ENCODE data around the gene ZNF879.

Gene ZNF879
- 13.7 to 21.1 reads per million in 2 experiments for total RNA-seq

DNA sequence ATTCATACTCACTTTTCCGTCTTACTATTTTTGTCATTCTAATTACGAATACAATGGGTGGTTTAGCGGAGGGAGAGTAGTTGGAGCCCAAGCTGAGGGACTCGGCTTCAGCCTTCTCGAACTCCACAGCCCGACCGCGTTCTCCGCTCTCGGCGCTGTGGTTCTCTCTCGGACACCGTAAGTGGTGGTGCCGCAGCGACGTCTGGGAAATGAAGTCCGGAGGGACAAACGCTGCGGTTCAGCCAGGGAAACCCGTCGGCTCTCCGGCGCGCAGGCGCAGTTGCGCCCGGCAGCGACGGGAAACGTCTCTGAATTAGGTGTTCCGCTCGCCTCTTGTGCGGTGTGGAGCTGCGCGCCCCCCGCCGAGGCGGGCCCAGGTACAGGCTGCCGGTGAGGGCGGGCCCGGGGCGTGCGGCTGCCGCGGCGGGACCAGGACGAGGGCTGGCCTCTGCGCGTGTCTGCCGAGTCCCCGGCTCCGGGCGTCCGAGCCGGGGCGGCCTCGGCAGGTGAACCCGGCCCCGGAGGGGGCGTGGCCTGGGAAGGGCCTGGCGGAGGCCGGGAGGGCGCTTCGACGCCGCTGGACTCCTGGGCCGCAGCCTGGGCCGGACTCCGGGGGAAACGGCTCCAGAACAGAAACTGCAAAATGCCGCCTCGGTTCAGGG lies at the start of gene ZNF879:
Gene ZNF879 (plus strand): TSS at position 277 of the 662 bp plus-strand sequence. CDS start 1,201 bp downstream, outside the sequence.
- peak; percentile 90 for DNase-seq (ENCODE audit: low read depth)

DNA sequence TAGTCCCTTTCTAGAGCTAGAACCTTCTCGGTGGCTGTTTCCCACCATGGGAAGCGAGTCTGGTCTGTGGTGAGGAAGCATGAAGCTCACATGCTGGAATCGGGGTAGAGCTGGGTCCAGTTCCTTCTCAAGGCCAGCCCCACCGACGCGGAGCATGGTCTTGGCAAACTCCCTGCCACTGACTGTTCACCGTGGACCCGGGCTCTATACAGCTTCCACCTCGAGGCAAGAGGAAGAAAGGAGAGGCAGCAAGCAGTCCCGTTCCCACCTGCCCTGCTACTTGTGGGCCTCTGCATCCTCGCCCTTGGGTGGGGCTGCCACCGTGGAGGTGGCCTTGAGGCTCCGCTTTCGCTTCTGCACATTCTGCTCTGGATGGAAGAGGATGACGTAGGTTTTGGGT lies 42.2 kb upstream of the ZNF879 start:
- DNase-seq (ENCODE audit: low read depth) = no peak

DNA sequence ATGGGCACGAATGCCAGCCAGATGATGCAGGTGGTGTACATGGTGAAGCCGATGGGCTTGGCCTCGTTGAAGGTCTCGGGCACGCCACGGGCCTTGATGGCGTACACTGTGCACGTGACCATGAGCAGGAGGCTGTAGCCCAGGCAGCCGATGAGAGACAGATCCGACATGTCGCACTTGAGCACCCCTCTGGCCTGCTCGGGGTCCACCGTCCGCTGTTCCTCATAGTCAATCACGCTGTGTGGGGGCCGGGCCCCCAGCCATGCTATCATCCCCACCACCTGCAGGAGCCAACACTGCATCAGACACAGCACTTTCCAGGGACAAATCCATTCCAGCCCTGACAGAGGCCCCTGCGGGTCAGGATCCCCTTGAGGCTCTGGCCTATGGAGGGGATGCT lies 40.7 kb upstream of the ZNF879 start:
- DNase-seq (ENCODE audit: low read depth) = no peak

DNA sequence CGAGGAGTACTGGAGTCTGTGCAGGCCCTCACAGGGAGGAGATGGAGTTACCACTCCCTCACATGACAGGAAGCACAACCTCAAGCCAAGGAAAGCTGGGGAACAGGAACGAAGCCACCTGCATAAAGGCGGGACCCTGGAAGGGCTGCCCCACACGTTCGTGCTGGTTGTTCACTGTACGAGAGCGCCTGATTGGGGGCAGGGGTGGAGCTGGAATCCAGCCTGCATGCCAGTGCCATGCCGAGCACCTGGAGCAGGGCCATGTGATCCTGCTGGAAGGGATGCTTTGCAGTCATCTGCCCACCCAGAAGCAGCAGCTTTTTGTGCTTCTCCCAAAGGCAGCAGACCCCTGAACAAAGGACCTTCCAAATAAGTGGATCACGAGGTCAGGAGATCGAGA lies 39.9 kb upstream of the ZNF879 start:
- DNase-seq (ENCODE audit: low read depth) = no peak

DNA sequence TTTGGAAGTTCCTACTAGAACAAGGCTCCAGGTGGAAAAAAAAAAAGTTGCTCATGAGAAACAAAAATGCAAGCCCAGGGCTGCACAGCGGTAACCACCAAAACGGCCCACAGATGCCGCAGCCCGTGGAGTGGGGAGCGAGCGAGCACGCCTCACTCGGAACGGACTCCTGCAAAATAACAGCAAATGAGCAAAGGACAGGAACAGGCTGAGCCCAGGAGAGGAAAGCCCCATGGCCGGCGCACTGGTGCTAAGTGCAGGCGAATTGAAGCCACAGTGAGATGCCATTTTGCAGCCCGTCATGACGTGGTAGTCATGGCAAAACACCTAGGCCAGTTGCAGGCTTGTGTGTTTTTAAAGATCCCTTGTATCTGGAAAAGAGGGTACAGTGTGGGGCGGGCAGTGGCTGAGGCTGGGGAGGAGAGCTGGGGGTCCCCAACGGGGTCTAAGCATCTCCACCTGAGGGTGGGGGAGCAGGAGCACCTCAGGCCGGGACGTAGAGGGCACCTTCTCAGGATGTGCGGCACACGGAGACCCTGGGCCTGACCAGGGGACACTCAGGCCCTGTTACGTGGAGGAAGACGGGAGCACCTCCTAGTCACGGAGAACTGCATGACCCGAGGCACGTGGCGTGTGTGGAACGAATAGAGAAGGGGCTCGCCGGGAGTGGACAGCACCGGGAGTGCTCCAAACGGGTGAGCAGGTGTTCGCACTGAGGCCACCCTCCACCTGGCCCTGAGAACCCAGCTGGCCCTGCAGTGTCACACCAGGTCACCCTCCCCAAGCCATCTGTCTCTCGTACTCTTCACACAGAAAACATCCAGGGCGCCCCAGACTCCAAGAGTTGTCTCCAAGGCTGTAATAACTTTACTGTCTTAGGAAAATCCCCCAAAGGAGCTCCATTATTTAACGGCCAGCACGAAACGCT lies 39.2 kb upstream of the ZNF879 start:
- DNase-seq (ENCODE audit: low read depth) = no peak

DNA sequence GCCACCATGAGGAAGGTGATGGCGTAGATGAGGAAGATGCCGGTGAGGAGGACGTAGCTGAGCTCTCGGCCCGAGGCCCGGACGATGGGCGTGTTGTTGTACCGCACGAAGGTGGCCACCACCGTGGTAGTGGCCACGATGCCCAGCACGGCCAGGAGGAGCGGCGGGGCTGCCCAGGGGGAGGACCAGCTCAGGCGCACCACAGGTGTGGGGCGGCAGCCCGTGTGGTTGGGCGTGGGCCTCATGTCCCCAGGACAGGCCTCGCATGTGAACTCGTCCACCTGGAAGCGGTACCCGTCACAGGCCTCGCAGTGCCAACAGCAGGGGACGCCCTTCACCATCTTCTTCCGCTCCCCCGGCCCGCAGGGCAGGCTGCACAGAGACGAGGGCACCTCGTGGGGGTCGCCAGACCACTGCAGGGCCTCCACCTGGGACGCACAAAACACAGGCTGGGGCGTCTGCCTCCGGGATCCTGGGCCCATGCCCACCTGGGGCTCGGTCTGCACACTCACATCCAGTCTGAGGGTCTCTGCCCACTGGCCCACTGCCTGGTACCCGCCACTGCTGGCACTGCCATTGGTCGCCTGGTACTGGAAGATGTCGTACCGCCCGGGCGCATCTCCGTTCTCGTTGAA lies 37.2 kb upstream of the ZNF879 start:
- no peak for DNase-seq (ENCODE audit: low read depth)

DNA sequence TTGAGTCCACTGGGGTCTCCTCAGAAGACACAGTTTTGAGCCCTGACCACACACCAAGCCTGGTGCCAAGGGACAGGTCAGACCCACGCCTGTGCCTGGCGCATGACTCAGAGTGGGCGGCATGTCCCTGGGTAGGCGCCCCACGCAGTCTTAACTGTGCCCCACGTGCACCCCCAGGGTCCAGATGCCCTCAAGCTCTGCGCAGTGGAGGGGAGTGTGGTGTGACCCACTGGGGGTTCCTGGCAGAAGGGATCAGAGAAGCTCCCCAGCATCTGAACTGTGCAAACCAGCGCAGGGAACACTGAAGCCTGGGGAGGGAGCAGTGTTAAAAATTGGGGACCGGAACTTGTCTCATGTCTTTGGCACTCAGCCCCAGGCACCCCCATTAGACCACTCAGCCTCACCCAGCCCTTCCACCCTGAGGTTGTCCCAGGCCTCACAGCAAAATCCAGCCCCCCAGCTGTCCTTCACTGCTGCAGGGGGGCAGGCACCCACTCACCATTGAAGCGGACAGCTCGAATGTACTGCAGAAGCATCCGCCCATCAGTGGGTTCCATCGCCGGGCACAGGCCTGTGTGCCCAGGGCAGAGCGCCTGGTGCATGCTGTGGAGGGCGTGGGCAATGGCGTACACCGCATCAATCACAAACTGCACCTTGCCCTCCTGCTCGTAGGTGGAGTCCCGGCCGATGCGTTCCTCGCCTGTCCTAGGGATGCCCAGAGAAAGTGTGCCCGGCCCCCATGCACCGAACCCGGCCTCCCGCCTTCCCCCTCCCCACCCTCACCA lies 35.0 kb upstream of the ZNF879 start:
- no peak for DNase-seq (ENCODE audit: low read depth)

DNA sequence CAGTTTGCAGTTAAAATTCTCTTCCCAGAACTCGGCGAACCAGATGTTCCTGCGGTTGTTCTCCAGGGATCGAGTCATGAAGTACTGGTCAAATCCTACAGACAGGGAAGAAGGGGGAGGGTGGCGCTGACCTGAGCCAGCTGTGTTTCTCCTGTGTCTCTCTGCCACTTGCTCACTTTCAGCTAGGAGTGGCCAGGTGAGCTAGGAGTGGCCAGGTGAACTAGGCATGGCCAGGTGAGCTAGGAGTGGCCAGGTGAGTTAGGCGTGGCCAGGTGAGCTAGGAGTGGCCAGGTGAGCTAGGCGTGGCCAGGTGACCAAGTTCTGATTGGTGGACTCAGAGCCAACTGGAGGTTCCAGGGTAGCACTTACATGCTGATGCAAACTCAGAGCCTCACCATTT lies 34.3 kb upstream of the ZNF879 start:
- DNase-seq (ENCODE audit: low read depth) = no peak

DNA sequence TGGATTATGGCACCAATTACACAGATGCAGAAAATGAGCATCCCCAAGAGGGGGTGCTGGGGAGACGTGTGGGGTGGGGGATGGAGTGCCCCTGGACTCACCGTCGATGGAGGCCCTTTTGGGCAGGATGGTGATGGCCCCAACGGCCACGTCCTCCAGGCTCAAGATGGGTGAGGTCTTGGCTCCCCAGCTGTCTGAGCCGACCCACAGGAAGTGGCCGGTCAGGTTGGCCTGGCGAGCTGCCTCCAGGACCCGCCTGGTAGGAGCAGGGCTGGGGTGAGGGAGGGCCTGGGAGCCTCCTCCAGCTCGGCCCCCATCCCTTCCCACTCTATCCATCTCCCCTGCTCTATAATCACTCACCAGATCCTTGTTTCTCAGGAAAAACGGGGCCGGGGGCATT lies 33.1 kb upstream of the ZNF879 start:
- DNase-seq (ENCODE audit: low read depth) = no peak

DNA sequence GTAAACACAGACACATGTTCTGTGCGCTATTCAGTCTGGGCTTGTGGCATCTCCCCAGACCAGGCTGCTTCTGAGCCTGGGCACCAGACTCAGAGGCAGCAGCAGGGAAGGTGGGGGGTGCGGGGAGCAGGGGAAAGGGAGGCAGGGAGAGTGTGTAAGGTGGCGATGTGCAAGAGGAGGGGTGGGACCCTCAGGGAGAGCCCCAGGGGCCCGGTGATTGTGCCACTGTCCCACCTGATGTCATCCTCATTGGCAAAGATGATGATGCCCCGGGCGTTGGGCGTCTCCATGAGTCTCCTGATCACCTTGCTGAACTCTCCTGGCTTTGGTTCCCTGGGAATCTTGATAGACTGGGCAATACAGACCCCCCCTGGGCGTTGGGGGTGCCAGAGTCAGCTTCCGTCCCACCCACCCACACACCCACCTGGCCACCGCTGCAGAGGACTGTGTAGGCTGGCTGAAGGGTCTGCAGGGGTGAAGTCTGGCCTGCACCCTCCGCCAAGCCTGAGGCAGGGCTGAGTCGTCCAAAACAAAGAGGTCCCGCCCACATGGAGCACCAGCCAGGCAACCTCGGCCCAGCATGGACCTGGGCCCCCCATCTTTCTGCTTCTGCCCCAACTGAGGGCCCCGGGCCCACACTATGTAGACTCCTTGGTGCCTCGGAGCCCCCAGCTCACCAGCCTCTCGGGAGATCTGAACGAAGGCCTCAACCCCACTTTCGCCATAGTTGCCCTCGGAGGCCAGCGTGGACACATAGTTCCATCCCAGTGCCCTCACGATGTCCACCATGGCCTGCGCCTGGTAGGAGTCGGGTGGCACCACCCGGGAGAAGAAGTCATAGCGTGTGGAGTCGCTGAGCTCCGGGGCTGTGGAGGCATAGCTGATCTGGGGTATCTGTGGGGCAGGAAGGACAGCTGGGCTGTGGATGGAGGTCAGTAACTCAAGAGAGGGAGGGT lies 32.1 kb upstream of the ZNF879 start:
- no peak for DNase-seq (ENCODE audit: low read depth)

DNA sequence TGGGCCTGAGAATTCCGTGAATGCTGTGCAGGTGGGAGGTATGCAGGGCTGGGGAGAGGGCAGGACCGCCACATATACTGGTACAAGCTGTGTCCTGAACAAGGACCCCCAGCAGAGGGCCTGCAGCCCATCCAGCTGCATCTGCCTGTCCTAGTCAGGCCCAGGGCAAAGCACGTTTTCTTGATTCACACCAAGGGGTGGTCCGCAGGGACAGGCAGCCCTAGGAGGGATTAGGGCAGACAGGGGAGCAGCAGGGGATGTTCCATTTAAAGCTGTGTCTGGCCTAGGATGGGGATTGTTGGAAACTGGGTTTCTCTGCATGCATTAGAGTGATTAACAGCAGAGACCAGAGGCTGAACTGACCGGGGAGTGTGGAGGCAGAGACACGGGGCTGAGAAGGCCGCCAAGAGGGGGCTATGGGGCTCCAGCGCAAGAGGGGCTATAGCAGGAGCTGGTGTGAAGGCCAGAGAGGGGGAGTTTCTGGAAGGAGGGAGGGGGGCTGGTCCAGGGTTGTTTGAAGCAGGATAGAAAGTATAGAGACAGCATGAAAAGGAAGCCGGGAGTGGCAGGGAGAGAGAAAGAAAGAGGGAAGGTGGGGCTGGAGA lies 31.2 kb upstream of the ZNF879 start:
- DNase-seq (ENCODE audit: low read depth) = no peak

DNA sequence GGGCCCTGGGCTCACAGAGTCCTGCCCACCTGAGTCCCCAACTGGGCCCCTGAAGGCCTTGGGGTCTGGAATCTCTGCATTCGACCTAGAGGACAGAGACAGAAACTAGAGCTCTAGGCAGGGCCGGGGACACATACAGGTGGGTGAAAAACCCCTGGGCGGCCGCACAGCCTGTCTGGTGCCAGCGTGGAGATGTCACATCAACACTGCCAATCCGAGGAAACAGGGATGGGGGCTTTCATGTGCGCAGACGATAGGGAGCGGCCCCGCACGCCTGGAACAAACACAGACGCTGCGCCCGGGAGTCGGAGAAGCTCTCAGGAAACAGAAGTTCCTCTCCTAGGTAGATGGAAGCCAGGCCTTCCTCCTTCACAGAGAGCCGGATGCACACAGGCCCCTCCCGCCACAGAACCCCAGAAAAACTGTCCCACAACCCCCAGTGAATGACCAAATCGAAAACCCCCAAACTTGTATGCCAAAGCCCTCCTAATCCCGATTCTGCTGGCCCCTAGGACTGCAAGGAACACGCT lies 30.3 kb upstream of the ZNF879 start:
- DNase-seq (ENCODE audit: low read depth) = no peak

DNA sequence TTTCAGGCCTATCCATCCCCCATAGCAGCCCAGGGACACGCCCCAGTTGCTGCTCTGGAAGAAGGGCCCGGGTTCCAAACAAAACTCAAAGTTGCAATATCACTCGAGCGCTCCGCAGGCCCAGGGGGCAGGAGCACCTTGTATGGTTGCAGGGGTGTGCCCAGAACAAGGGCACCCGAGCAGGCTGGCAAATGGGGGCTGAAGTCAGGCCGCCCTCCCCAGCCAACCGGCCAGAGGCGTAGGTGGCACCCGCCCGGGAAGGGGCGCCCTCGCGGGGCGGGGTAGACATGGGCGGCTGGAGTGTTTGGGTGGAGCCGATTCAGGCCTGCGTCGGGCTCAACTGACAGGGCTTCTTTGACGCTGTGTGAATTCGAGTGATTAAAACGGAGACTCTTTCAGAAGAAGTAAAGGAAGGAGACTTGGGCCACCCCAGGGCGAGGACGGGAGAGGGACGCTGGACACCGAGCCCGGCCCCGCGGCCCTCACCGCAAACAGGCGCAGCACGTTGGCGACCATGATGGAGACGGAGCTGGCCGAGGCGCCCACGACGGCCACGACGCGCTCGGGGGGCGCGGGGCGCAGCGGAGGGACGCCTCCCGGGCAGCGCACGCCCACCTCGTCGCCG lies 29.5 kb upstream of the ZNF879 start:
- DNase-seq (ENCODE audit: low read depth) = no peak

DNA sequence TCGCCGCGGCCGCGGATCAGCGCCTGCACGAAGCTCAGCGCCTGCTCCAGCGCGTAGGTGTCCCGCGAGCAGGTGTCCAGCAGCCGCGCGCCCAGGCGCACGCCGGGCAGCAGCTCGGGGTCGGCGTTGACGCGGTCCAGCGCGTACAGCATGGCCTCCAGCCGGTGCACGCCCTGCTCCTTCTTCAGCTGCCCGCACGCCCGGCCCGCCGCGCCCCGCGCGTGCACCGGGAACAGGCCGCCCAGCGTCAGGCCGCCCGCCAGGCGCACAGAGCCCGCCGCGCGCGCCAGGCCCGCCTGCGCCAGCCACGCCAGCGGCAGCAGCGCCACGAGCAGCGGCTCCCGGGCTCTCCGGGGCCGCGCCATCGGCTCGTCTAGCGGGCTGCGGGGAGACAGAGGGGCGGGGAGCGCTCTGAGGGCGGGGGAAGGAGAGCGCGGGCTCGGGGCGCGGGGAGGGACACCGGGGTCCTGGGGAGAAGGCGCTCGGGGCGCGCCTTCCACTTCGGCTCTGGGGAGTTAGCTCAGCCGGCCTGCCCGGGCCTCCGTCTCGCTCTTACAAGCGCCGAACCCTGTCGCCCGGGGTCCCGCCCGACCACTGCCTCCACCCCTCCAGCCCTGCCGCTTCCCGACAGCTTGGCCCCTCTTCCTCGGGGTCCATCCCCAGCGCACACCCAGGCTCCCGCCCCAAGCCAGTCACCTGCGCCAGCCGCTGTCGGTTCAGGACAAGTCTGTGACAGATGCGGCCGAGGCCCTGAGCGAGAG lies 28.8 kb upstream of the ZNF879 start, which contains the start of gene GRM6:
Gene GRM6 (minus strand): TSS at position 741 of the 761 bp plus-strand sequence. CDS start 376 bp downstream, at position 365.
- DNase-seq (ENCODE audit: low read depth) = no peak

DNA sequence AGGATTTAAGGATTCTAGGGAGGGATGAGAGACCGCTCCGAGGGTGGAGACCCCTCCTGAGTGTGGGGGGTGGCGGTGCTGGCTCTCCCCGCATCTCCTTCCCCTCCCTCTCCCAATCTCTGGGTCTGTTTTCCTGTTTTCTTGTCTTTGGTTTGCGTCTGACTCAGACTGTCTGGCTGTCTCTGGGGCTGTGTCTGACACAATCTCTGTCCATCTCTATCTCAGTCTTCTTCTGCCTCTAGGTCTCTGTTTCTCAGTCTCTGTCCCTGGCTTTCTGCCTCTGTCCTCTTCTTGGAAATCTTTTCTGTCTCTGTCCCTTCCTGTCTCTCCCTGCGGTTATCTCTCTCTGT lies 28.3 kb upstream of the ZNF879 start:
- DNase-seq (ENCODE audit: low read depth) = no peak

DNA sequence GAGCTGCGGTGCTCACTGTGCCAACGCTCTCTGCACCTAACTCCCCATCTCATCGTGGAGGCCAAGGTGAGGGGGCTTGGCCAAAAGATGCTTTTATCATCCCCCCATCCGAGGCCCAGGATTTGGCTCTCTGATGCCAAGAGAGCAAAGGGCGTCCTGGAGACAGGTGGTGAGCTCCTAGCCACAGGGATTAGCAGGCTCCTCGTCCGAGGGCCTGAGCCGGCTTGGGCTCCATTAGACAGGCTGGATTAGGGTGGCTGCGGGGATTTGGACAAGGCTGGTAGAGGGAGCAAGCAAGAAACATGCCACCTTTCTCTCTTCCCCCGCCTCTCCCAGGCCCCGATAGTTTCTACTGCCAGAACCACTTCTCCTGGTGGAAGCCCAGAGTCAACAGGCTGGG lies 27.4 kb upstream of the ZNF879 start:
- no peak for DNase-seq (ENCODE audit: low read depth)

DNA sequence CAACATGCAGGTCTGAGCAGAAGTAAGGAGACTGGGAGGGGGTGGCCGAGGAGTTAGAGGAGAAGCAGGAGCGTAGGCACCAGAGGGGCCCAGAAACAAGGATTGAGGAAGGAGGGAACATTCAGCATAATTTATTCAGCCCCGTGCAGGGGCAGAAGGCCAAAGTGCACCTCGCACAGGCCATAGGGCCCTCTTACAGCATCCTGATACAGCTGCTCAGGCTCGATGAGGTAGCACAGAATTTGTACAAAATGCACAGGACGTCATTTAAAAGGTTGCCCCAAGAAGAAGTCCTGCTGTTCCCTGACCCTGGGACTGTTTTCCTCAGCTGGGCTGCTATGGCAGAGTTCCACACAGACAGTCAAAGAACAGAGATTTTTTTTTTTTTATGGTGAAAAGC lies 26.4 kb upstream of the ZNF879 start:
- no peak for DNase-seq (ENCODE audit: low read depth)

DNA sequence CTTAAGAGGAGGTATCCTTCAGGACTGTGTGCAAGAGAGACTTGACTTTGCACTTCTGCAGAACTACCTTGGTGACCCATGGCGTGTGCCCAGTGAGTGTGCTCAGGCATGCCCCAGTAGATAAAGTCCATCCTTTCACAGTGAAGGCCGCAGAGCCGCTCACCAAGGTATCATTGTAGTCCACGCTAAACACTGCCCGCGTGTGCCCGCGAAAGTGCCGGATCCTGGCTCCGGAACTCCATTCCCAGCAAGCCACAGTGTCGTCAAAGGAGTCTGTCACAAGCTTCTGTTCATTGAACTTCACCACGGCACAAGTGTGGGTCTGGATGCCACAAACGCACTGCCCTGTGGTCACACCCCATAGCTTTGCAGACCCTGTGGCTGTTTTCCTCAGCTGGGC lies 25.2 kb upstream of the ZNF879 start:
- DNase-seq (ENCODE audit: low read depth) = no peak

DNA sequence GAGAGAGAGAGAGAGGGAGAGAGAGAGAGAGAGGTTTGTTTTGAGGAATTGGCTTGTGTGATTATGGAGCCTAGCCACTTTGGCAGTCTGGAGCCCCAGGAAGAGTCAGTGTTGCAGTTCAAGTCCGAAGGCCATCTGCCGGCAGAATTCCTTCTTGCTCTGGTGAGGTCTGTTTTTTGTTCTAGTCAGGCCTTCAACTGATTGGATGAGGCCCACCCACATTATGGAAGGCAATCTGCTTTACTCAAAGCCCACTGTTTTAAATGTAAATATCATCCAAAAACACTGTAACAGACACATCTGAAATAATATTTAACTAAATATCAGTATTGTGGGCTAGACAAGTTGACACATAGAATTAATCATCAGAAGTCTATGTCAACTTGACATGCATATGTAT lies 17.0 kb upstream of the ZNF879 start:
- no peak for DNase-seq (ENCODE audit: low read depth)
